ENCODE data around the gene XNDC1N.
"Not testable (repeated sequence)": the region's sequence is repeated elsewhere in the genome, so short reads cannot be mapped to it uniquely, and the experiment has no call there.

The XNDC1N gene

GRCh38 chr11:71931245-71931602, 2.8 kb upstream of the XNDC1N start:
- DNase-seq: no peak

DNA sequence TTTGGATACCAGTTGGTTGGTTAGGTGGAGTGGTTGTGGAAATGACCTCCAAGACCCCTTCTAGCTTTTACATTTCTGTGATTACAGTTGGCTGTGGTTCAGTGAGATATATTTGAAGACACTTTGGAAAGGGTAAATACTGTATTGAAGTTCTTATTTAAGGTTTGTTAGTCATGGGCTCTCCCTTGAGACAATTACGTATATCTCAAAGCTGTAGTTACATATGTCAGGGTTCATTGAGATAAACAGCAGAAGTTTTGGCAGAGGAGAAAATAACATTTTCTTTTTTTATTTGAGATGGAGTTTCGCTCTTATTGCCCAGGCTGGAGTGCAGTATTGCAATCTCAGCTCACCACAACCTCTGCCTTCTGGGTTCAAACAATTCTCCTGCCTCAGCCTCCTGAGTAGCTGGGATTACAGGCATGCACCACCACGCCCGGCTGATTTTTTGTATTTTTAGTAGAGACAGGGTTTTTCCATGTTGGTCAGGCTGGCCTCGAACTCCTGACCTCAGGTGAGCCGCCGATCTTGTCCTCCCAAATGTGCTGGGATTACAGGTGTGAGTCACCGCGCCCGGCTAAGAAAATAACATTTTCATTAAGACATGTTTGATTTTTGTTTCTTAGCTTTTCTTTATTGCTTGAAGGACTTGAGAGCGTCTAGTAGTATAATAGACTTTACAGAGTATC, 2.3 kb upstream of the XNDC1N start:
- DNase-seq: no peak

- no peak for DNase-seq
Measured at GRCh38 chr11:71929491-71929890, 1.1 kb upstream of the XNDC1N start.

GRCh38 chr11:71928737-71929443, 496 bp upstream of the XNDC1N start, which contains the start of gene RNF121:
RNF121 (plus strand) TSS chr11:71929046; CDS start chr11:71929062, 16 bp downstream.
- peak; percentile 97 to 99 for DNase-seq

DNA sequence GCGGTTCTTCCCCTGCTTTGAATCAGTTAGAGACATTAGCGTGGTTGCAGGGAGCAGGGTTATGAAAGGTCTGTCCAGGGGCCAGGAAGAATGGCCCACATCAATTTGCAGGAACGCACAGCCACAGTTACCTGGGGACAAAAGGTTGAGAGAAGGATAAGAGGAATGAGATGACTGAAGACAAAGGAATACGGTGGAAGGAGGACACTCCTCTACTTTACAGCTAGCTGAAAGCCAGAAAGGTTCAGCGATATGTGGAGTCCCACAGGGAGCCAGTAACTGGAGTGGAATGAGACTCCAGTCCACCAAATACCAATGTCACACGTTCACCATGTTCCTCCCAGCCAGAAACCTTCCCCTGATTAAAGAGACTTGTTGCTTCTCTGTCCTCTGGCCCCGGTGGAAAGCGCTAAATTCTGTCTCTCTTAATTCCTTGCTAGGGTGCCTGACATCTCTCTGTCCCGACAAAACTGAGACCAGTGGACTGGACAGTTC, 10.7 kb downstream of the XNDC1N start:
- no peak for DNase-seq

GRCh38 chr11:71914617-71915189, 13.7 kb downstream of the XNDC1N start:
- no peak for DNase-seq

DNA sequence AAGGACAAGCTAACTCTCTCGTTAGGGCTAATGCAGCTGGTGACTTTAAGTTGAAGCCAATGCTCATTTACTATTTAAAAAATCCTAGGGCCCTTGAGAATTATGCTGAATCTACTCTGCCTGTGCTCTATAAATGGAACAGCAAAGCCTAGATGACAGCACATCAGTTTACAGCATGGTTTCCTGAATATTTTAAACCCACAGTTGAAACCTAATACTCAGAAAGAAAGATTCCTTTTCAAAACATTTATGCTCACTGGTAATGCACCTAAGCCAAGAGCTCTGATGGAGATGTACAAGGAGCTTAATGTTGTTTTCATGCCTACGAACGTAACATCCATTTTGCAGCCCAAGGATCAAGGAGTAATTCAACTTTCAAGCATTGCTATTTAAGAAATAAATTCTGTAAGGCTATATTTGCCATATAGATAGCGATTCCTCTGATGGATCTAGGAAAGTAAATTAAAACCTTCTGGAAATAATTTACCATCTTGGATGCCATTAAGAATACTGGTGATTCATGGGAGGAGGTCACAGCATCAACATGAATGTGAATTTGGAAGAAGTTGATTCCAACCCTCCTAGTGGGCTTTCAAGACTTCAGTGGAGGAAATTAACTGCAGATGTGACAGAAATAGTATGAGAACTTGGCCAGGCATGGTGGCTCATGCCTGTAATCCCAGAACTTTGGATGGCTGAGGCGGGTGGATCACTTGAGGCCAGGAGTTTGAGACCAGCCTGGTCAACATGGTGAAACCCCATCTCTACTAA, 14.5 kb downstream of the XNDC1N start:
- DNase-seq: no peak

- not testable (repeated sequence) for DNase-seq
Measured at GRCh38 chr11:71911986-71912340, 16.4 kb downstream of the XNDC1N start.

DNA sequence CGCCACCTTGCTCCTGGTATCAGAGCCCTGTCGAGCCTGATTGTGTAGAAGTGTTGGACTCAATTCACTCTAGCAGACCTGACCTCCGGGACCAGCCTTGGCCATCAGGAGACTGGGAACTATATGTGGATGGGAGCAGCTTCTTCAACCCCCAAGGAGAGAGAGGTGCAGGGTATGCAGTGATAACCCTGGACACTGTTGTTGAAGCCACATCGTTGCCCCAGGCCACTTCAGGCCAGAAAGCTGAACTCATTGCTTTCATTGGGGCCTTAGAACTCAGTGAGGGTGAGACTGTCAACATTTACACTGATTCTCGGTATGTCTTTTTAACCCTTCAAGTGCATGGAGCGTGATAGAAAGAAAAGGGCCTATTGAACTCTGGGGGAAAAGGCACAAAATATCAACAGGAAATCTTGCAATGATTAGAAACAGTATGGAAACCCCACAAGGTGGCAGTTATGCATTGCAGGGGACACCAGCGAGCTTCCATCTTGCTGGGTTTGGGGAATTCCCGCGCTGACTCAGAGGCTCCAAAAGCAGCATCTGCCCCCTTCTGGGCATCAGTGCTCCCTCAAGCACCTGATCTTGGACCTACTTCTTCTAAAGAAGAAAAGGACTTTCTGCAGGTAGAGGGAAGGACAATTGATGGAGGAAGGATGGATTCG, 16.9 kb downstream of the XNDC1N start:
- not testable (repeated sequence) for DNase-seq

GRCh38 chr11:71910775-71911174, 17.6 kb downstream of the XNDC1N start:
- not testable (repeated sequence) for DNase-seq

GRCh38 chr11:71908218-71908617, 20.2 kb downstream of the XNDC1N start:
- DNase-seq: no peak

DNA sequence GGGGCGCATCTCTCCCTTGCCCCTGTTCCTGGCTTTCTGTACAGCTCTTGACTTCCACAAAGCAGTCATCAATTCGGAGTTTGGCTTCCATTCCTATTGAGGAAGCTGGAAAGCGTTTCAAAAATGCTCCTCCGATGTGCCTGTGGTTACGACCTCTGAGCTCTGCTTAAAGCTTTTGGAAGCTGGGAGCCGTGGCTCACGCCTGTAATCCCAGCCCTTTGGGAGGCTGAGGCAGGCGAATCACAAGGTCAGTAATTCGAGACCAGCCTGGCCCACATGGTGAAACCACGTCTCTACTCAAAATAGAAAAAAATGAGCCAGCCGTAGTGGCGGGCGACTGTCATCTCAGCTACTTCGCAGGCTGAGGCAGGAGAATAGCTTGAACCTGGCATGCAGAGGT, 27.3 kb downstream of the XNDC1N start:
- DNase-seq: not testable (repeated sequence)

DNA sequence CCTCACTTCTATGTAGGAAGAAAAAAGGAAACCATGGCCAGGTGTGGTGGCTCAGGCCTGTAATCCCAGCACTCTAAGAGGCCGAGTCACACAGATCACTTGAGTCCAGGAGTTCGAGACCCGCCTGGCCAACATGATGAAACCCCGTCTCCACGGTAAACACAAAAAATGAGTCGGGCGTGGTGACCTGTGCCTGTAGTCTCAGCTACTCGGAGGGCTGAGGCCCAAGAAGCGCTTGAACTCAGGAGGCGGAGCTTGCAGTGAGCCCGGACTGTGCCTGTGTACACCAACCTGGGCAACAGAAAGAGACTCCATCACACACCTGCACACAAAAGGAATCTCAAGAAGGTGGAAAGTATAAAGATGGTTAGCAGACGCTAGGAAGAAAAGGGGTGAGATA, 32.4 kb downstream of the XNDC1N start:
- DNase-seq: no peak

- peak; percentile 14 to 39 for DNase-seq
Measured at GRCh38 chr11:71889181-71889872, 39.1 kb downstream of the XNDC1N start.

- not testable (repeated sequence) for DNase-seq
Measured at GRCh38 chr11:71888335-71889010, 39.9 kb downstream of the XNDC1N start.

- DNase-seq: not testable (repeated sequence)
Measured at GRCh38 chr11:71885806-71886205, 42.6 kb downstream of the XNDC1N start.
